HG03066 (cell line): ENCODE results near the gene BLOC1S2.
"Not testable (repeated sequence)": the region's sequence is repeated elsewhere in the genome, so short reads cannot be mapped to it uniquely, and the experiment has no call there.

Source experiments
- ATAC-seq: cut with Tn5 transposase; IDR thresholded peaks from one replicate; pipeline ENCODE4 v1.9.1; 2021; ENCODE audit warnings: low read depth; ENCODE audit not compliant: unreplicated experiment

Gene BLOC1S2

DNA sequence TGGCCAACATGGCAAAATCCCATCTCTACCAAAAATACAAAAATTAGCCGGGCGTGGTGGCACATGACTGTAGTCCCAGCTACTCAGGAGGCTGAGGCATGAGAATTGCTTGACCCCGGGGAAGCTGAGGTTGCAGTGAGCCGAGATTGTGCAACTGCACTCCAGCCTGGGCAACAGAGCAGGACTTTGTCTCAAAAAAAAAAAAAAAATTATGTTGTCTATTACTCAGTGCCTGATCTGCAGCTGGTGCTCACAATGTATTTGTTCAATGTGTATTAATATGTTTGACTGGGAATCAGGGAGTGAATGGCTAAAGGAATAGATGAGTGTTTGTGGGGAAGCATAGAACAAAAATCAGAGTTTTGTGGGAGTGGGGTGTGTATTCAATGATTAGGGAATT, 5.8 kb upstream of the BLOC1S2 start:
- not testable (repeated sequence) for ATAC-seq

DNA sequence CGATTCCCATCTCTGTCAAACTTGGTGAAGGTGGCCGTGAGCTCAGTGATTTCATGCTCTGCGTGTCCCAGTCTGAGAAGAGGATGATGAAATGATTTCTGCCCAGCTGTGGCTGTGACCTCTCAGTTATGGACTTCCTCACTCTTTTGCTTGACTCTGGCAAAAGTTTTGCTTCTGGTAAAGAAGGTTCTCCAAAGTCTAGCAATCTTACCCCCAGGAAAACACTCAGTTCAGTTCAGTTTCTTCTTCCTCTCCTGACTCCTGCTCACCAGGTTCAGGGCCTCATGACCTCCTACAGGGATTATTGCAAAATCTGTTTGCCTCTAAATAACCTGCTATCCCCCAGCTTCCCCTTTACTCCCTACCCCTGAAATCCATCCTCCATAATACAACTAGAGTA, 4.9 kb upstream of the BLOC1S2 start:
- no peak for ATAC-seq

DNA sequence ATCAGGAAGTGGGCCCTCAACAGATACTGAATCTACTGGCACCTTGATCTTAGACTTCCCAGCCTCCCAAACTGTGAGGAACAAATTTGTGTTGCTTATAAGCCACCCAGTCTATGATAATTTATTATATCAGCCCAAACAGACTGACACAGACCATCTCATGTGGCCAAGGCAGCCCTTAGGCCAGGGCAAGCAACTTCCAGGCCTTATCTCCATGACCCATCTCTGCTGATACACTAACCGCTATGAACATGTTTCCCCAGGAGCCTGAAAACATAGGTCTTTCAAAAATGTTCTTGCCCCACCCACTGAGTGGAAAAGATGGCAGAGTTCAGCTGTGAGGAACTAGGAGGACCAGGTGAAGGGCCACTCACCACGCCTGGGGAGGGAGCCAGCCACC, 3.2 kb upstream of the BLOC1S2 start:
- ATAC-seq, result no peak

DNA sequence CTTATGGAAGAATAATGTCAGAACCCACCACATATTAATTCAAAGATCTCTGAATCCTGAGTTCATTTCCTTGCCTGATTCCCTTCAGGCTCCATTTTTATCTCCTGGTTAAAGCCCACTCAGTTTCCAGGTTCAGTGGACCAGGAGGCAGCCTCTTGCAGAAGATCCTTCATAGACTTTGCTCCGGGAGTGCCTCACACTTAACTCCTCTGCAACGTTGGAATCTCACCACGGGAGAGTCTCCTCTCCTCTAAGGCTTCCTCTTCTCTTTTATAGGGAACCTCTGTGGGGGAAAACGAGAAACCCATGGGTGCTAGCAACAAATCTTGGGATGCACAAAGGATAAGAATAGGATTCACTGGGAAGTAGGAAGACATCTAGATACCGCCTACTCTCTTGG, 1.7 kb upstream of the BLOC1S2 start:
- no peak for ATAC-seq

DNA sequence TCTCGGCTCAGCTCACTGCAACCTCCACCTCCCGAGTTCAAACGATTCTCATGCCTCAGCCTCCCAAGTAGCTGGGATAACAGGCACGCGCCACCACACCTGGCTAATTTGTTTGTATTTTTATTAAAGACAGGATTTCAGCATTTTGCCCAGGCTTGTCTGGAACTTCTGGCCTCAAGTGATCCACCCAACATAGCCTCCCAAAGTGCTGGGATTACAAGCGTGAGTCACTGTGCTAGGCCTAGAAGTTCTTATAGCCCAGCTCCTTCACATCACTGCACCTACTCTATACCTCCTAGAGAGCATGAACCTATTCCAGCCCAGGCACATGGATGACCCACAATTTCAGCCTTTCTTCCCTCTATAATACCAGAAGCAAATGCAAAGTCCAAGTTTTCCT, 1.3 kb upstream of the BLOC1S2 start:
- ATAC-seq, result no peak

DNA sequence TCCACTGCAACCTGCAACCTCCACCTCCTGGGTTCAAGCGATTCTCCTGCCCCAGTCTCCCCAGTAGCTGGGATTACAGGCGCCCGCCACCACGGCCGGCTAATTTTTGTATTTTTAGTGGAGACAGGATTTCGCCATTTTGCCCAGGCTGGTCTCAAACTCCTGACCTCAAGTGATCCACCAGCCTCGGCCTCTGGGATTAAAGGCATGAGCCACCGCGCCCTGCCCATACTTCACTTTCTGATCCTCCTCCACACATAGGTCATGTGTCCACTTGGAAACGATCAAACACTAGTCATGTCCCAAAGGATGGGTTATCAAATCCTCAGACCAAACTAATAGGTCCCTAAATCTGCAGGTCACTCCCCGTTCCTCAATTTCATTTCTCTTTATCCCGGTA, 1.2 kb downstream of the BLOC1S2 start:
- ATAC-seq, result not testable (repeated sequence)

DNA sequence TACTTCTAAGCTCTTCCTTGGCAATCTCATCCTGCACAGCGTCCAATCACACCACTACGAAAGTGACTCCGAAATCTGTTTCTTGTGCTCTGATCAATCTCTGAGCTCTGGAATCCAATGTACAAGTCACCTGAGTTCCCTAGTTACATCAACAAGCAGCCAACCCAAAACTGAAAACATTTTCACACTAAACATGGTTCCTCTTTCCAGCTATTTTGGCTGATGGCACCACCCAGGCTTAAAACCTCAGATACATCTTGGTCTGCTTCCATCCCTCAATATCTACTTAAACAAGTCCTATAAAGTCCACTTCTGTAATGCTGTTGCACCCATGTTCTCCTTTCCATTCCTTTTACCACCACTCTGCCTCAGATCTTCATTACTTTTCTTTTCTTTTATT, 3.6 kb downstream of the BLOC1S2 start:
- ATAC-seq, result no peak

DNA sequence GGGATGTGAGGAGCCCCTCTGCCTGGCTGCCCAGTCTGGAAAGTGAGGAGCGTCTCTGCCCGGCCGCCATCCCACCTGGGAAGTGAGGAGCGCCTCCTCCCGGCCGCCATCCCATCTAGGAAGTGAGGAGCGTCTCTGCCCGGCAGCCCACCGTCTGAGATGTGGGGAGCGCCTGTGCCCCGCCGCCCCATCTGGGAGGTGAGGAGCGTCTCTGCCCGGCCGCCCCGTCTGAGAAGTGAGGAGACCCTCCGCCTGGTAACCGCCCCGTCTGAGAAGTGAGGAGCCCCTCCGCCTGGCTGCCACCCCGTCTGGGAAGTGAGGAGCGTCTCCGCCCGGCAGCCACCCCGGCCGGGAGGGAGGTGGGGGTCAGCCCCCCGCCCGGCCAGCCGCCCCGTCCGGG, 9.5 kb downstream of the BLOC1S2 start:
- not testable (repeated sequence) for ATAC-seq

DNA sequence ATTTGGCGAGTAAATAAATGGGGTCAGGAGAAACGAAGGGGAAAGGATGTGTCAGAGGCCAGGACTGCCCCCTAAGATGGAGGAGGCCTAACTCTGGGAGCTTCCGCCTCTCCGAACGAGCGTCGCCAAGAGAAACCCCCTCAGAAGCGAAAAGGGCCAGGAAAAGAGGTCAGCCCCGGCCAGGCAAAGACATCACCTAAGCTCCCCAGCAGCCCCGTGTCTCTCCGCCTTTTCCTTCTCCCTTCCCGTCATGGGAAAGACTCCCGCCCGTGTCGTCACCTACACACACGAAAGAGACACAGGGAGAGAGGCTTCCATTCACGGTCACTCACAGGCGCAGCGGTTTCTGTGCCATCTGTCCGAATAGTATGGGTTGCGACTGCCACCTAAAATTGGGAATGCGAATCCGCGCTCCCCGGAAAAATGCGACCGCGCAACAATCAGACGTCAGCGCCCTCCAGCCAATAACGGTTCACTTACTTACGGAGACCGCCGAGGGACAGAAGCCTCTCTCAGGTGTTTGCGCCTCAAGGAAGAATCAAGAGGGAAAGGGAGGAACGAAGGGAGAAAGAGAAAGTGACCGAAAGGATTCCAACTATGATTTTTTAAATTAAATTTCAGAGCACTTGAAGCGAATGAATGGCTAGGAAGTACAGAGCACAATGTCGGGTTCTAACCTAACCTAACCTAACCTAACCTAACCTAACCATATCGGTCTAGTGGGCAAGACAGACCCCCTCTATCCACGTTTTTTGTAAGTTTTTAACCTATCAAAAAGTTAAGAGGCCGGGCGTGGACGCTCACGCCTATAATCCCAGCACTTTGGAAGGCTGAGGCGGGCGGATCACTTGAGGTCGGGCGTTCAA, 19.0 kb downstream of the BLOC1S2 start, which contains the start of gene CWF19L1:
Gene CWF19L1 (minus strand): TSS at position 400 of the 866 bp plus-strand sequence. CDS start 45 bp downstream, at position 355.
- peak; percentile 68 for ATAC-seq

DNA sequence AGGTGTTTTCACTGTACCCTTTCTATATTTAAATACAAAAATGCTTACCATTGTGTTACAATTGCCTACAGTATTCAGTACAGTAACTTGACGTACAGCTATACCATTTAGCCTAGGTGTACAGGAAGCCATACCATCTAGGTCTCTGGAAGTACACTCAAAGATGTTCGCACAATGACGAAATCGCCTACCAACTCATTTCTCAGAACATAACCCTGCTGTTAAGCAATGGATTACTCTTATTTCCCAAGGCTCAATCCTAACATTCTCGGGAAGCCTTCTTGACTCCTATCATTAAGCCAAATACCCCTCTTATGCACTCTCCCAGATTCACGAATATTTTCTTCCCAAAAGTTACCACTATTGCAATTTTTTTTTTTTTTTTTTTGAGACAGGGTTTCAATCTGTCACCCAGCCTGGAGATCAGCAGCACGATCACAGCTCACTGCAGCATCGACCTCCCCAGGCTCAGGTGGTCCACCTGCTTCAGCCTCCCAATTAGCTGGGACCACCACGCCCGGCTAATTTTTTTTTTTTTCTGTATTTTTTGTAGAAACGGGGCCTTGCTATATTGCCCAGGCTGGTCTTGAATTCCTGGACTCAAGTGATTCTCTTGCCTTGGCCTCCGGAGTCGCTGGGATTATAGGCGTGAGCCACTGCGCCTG, 20.5 kb downstream of the BLOC1S2 start:
- no peak for ATAC-seq

DNA sequence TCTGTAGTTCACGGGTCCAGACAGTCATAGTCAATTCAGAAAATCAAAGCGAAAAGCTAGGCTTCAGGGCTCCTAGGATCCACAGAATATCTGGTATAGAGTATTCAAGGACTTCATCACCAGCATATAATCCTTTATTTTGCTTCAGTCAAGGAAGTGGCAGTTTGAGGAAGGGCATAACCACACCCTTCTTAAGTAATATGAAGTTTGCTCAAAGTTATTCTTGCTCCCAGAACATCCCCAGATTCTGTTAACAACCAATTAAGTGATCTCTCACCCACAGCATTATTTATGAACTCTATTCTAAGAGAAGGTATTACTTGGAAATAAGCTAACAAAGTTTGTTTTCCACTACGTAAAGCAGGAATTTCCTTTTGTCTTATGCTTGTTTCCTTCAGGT, 32.3 kb downstream of the BLOC1S2 start:
- no peak for ATAC-seq

DNA sequence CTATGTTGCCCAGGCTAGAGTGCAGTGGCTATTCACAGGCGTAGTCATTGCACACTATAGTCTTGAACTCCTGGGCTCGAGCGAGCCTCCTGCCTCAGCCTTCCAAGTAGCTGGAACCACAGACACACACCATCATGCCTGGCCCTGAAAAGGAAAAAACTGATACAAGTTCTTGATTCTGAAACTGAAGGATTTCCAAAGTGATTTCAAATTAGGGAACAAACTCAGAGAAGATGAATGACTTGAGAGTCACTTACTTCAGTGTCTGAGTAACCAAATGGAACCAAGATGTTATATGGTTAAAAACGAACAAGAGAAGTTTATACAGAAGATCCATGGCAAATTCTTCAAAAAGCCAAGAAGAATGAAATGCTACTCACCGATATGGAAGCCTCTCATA, 33.4 kb downstream of the BLOC1S2 start:
- ATAC-seq, result no peak

DNA sequence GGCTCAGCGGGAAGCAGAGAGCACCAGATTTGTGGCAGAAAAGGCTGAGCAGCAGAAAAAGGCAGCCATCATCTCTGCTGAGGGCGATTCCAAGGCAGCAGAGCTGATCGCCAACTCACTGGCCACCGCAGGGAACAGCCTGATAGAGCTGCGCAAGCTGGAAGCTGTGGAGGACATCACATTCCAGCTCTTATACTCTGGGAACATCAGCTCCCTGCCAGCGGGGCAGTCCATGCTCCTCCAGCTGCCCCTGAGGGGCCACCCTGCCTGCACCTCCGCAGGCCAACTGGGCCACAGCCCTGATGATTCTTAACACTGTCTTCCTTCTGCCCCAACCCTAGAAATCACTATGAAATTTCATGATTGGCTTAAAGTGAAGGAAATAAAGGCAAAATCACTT, 37.7 kb downstream of the BLOC1S2 start:
- ATAC-seq, result no peak

DNA sequence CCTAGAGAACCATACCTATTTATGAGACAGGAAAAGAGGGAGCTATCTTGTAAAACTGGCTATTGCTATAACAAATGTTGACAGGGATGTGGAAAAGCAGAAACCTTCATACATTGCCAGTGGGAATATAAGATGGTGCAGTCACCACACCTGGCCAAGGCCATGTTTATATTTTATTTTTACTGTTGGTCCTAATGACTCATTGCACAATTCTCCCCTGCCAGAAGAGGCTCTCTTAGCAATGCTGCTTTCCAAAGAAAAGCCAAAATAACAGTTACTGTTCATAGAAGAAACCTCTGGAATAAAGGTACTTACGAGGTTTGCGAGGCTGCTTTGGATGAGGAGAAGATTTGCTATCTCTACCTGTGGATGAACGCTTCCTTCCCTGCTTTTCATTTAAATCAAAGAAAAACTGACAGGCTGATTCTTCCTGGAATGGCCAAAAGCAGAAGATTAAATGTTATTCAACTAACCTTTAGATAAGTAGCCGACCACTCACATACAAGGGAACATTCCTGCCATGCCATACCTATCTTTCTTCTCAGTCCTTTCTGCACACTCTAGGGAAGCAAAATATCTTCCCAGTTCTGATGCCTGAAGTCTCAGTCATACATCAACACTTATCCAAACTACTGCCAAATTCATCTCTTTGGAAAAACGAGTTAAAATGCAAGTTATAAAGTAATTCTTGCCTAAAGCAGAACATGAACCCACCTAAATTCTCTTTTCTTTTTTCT, 40.8 kb downstream of the BLOC1S2 start:
- ATAC-seq, result no peak

DNA sequence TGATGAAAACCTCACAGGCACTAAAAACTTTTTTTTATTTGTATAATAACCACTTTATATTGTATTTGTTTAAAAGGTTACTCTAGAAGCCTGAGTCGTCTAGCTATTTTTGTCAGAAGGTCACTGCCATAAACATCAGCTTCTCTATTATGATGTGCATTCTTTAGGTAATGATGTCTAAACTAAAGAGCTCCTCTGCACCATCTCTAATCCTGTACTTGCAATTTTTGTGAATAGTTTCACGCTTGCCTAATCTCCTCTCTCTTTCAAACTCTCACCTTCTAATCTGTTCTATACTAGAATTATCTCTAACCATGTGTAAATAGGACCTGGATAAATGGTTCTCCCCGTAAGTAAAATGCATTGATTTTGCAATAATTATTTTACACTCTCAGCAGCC, 46.6 kb downstream of the BLOC1S2 start:
- no peak for ATAC-seq

DNA sequence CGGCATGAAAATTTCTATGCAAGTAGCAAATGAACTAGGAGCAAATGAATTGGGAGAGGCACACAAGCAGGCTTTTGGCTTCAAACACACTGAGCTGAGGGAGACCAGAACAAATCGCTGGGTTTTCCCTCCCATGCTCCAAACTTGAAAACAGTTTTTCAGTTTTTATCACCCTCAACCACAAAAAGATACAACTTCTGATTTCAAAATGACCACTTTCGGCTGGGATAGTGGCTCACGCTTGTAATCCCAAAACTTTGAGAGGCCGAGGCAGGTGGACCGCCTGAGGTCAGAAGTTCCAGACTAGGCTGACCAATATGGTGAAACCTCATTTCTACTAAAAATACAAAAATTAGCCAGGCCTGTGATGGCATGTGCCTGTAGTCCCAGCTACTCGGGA, 48.1 kb downstream of the BLOC1S2 start:
- no peak for ATAC-seq

DNA sequence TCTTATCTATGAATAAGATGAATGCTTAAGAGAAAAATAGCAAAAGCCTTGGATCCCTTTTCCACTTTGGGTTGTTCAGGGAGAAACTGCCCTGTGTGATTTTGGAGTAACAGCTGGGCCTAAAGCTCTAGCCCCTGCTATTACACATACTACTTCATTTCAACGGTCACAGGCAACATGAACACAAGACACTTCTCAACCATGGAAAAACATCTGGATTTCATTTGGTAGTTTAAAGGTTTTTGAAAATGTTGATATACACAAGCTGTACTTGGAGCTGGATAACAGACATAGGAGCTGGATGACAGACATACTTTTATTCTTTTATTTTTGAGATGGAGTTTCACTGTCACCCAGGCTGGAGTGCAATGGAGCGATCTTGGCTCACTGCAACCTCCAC, 54.4 kb downstream of the BLOC1S2 start:
- ATAC-seq, result no peak

DNA sequence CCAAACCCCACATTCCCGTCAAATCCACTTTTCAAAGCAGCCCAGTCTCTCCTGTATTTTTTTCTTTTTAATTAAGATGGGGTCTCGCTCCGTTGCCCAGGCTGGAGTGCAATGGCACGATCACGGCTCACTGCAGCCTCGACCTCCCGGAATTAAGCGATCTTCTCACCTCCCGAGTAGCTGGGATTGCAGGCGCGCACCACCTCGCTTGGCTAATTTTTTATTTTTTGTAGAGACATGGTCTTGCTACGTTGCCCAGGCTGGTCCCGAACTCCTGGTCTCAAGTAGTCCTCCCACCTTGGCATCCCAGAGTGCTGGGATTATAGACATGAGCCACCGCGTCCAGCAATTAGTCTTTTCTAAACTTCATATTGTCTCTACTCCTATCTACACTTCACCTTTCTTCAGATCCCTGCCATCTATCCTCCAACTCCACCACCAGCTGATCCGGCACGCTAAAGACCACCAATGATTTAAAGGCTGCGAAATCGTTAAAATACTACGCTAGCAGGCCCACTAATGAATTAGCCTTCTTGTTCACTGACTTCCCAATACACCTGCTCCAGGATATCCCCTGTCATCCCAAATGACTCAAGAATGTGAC, 56.6 kb downstream of the BLOC1S2 start:
- no peak for ATAC-seq

DNA sequence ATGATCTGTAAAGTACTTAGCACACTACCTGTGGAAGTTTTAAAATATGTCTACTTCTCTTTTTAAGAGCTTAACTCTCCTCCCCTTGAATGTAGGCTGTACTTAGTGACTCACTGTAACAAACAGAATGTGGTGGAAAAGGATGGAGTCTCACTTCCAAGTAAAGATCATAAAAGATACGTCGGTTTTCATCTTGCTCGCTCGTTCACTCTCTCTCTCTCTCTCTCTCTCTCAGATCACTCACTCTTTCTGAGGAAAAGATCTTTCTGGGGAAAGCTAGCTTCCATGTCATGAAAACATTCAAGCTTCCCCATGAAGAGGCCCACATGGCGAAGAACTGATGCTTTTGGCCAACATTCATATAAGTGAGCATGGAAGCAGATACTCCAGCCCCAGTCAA, 62.6 kb downstream of the BLOC1S2 start:
- ATAC-seq, result no peak
